Inflammatory macrophage treated with lipopolysaccharide for 4 hours (primary cell): ENCODE measurements around the gene PQBP1.
A peak's percentile ranks its signal among the peaks of the same experiment; 100 is the strongest.

ENCODE experiments used
- DNase-seq: peaks from one replicate; pipeline ENCODE4 v3.0.0-alpha.2; 2020

Gene PQBP1

GRCh38 chrX:48902776-48903175 lies 5.0 kb downstream of the PQBP1 start:
- no peak for DNase-seq

GRCh38 chrX:48903290-48903689 lies 5.6 kb downstream of the PQBP1 start:
- DNase-seq, result no peak

DNA sequence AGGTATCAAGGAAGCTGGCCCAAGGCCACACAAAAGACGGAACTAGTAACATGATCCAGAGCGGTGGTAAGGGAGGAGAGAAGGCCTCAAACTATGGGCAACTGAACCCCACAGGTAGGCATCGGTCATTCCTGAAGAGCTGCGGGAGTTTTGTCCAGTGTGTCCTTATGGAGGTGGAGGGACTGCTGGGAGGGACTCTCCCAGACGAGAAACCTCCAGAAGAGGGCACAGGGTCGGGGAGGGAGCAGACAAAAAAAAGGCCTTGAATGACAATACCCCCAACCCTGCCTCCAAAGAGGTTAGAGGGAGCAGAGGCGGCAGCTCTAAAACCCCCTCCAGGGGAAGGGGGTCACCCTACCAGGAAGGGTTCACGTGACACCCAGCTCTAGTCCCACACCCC lies 6.5 kb downstream of the PQBP1 start:
- no peak for DNase-seq

DNA sequence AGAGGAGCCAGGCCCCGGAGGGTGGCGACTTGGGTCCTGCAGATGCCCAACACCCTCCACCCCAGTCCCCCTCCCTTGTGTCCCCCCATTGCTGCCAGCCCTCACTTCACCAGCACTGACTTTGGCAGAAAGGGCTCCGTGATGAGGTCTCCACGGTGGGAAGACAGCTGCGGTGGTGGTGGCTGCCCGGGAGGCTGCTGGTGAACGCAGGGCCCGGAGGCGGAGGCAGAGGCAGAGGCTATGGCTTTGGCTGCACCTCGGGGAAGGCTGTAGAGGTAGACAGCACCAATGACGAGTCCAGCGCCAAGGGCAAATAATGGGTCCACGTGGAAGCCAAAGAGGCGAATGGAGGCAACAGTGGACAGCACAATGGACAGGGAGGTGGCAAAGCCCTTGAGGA lies 6.9 kb downstream of the PQBP1 start:
- DNase-seq, result no peak

- no peak for DNase-seq
Measured at GRCh38 chrX:48905090-48905790, 7.5 kb downstream of the PQBP1 start.

DNA sequence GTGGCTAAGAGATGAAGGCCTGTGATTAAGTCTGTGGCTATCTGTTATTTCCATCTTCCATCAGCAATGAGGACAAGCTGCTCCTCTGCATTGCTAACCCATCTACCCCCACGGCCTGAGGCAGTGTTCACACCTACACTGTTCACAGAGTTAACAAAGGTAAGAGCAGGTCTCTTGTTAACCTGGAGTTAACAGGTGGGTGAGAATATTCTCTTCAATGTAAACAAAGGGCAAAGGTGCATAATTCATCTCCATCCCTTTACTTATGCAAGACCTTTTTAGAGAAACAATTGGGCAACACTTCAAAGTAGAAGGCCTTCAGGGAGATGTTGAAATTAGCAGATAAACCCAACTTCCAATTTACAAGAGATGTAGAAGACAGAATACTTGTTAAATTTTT lies 10.9 kb downstream of the PQBP1 start:
- no peak for DNase-seq

DNA sequence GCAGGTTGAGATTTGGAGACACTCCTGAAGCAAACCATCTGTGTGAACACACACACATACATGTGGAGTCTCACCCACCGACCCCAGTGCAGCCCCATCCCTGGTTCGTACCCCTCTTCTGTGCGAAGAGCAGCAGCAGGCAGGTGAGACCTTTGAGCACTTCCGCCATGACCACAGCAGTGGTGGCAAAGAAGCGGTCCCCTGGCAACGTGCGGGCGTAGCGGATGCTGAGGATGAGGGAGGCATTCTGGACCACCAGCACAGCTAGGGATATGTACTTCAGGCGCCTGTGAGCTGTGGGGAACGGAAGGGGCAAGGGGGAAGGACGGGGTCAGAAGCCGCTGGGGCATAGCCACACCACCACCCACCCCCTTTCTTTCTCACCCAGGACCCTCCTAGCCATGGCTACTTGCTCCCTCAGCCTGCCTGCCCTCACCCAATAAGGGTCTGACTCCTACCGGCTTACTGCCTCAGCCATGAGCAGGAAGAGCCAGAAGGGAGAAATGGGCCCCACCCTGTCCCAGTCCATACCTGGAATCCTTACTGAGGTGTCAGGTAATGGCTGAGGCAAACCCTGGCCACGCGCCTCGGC lies 12.1 kb downstream of the PQBP1 start:
- DNase-seq, result no peak

- DNase-seq, result peak; percentile 30
Measured at GRCh38 chrX:48910926-48911411, 13.2 kb downstream of the PQBP1 start.

- DNase-seq, result peak; percentile 64
Measured at GRCh38 chrX:48911412-48912182, 13.9 kb downstream of the PQBP1 start, which contains the start of gene SLC35A2. Gene SLC35A2 (minus strand): TSS chrX:48911646. CDS start chrX:48911636, 10 bp downstream.

GRCh38 chrX:48913605-48914366 lies 16.1 kb downstream of the PQBP1 start:
- DNase-seq, result no peak

DNA sequence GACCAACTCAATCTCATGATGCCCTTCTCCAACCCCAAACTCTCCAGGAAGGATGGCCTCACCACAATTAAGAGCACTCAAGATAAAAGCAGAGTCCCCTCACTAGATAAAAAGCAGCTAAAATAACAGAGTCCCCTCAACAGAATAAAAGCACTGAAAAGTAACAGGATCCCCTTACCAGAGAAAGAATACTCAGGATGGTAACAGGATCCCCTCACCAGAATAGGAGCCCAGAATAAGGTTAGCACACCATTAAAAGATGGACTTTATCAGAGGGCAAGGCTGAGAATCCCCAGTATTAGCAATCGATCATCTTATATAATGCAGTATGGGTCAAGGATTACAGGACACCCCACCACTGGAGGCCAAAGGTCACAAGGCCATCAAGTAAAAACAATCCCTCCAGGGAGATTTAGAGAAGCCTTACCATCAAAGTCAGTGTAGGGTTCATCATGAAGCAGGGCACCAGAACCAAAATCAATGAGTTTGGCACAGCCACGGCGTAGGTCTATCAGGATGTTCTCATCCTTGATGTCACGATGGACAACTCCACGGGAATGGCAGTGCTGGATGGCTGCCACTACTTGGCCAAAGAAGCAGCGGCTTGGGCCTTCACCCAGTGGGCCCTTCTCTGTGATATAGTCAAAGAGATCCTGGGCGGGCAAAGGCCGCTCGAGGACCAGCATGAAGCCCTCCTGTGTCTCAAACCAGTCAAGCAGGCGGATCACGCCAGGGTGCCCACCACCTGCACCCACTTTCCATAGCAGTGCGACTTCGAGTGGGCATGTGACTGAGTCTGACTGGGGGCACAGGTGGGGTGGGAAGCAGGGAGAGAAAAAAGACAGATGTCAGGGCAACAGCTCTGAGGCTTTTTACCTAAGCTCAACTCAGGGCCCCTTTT lies 17.1 kb downstream of the PQBP1 start:
- no peak for DNase-seq

- peak; percentile 89 for DNase-seq
Measured at GRCh38 chrX:48917139-48918001, 19.6 kb downstream of the PQBP1 start.

DNA sequence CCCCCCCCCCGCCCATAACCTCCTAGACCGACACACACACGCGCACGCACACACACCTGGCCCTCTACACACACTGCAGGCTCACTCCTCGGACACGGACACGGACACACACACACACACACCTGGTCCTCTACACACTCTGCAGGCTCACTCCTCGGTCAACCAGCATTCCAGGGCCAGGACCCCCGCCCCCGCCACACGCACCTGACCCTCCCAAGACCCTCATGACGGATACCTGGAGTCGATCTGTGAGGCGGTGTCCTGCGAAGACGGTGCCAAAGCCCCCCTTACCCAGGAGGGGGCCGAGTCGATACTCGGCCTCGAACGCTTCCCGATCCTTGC lies 20.5 kb downstream of the PQBP1 start:
- DNase-seq, result no peak

DNA sequence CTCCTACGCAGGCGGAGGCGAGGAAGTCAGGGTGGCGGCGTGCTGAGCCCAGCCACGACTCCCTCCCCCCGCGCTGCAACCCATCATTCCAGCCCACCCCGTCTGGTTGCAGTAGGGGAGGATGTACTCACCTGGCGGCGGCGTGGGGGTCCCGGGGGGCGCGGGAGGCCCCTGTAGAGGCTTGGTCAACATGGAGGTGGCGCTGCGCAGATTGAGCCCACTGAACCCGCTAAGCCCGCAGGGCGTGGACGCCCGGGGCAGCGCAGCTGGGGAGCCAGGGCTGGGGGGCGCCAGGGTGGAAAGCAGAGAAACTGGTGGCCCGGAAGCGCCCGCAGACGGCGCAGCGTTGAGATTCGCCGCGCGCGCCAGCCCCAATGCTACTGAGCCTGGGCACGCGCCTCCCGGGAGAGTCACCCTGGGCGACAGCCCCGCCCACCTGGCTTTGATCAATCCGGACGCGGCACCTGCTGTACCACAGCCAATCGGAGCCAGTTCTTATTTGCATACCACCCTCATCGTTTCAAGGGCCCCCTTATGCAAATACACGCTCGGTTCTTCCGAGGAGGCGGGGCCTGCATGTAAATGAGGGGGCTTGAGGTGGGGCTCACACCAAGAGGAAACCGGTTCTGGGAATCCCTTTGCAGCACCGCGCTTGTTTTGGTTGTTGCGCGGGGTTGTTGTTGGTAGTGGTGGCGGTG lies 21.1 kb downstream of the PQBP1 start, which contains the start of gene PIM2:
Gene PIM2, minus strand, starts transcription at position 382 of the 698 bp plus-strand sequence. Its CDS starts 190 bp downstream, at position 192.
- DNase-seq, result peak; percentile 92

DNA sequence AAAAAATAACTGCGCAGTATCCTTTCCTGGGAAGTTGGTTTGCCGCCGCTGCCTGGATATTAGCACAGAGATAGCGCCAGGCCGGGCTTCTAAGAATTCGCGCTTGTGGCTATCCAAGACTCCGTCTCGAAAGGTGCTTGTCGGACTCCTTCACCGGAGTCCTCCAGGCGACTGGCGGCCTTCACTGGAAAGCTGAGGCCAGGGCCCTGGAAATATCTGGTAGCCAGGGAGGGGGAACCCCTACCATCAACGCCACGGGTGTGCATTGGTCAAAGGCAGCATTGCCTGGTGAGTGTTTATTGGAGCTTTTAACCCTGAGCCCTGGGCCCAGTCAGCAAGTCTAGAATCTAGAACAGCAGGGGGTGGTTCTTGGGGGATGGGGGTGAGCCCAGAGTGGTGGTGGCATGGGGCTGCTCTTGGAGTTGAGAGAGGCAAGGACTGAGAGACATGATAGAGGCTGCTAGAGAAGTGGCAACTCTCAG lies 21.7 kb downstream of the PQBP1 start:
- no peak for DNase-seq

DNA sequence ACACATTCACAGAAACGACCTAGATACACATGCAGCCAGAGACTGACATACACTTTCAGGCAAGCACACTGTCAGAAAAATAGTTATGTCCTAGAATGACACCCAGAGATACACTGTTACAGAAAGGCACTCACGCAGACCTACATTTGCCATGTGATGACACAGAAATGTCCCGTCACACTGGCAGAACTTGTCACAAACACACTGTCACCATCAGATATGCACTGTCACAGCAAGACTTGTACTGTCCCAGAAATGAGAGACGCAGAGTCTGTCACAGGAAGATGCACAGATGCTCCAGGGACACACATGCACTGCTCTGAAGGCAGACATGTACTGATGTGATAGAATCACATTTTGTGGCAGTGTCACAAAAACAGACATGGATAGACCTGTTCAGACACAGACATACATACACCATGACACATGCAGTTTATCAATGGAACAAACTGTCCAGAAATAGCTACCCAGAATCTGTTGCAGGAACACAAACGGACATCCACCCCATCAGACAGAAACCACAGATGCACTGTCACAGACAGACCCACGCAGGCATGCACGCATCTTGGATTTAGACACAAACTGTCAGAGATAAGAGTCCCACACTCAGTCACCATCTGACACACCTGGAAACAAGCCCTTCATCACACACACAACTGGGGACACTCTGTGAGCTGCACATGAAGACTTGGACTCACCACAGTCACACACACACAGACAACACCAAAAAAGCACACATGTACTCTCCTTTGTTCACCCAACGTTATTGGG lies 22.4 kb downstream of the PQBP1 start:
- no peak for DNase-seq

DNA sequence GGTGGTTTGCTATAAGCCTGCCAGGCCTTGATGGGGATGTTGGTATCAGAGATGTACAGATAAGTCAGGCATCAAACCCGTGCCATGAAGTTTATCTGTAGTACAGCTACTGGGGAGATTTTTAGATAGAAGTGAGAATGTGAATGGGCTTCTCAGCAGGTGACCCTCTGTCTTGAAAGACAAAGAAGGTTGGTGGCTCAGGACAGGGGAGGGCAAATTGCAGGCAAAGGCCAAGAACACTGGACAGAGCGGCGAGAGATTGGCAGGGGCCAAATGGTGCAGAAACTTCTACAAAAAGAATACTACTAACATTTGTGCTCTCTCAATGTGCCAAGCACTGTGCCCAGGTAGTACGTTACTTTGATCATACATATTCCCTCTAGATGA lies 23.0 kb downstream of the PQBP1 start:
- no peak for DNase-seq

DNA sequence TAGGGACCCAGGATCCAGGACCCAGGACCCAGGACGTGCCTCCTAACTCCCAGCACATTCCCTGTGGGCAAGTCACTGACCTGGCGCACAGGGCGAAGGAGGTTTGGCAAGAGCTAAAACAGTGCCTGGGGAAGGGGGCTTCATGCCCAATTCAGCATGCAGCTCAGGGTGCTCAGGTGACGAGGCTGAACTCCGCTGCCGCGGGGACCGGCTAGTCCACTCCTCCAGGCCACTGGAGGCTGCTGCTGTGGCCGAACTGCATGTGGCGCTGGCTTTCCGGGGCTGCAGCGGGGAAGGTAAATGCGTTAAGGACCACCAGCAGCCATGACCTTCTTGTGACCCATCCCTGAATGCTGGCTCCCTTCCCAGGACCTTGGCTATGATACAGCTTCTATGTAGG lies 26.0 kb downstream of the PQBP1 start:
- no peak for DNase-seq

DNA sequence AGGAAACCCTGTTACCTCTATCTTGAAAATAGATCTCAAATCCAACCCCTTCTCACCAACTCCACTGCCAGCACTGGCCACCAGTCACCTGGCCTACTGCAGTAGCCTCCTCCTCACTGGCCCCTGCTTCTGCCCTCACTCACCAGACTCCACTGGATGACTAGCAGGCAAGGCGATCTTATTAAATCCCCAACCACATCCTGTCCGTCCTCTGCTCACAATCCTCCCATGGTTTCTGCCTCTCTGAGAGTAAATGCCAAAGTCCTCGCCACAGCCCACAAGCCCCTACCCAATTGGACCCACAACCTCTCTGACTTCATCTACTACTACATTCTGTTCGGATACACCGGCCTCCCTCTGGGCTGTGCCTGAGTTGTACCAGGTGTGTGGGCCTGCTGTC lies 26.5 kb downstream of the PQBP1 start:
- no peak for DNase-seq
